ENCODE results near the gene CPT1C.
"Not testable (repeated sequence)": the region's sequence is repeated elsewhere in the genome, so short reads cannot be mapped to it uniquely, and the experiment has no call there.

The CPT1C gene

DNA sequence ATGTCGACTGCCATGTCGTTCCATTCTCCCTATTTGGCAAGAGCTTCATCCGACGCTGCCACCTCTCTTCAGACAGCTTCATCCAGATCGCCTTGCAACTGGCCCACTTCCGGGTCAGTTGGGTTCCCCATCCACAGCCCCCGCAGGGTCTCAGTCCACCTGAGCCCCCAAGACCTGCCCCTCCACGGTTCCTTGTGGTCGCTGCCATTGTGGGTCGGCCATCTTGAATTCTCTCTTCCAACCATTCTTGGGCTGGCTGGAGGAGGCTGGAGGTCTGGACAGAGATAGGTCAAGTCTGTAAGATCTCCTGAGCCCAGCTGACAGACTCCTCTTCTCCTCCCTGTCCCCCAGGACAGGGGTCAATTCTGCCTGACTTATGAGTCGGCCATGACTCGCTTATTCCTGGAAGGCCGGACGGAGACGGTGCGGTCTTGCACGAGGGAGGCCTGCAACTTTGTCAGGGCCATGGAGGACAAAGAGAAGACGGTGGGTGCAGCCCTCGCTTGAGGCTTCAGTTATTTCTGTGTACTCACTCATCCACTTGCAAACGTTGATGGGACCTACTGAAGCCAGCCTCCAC is 19.5 kb downstream of the CPT1C start:
- no peak for DNase-seq

DNA sequence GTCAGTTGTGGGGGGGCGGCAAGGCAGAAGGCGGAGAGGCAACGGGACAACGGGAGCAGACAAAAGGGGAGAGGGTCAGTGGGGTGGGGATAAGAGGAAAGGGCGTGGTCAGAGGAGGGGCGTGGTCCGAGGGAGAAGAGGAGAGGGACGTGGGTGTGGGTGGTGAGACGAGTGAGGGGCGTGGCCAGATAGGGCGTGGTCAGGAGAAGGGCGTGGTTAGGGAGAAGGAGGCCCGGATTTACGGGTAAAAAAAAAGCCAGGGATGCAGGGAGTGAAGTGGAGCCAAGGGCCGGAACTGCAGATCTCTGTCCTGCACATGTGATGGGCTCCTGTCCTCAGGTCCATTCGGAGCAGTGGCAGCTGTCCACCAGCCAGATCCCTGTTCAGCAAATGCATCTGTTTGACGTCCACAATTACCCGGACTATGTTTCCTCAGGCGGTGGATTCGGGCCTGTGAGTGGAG is 21.5 kb downstream of the CPT1C start:
- DNase-seq, result no peak

DNA sequence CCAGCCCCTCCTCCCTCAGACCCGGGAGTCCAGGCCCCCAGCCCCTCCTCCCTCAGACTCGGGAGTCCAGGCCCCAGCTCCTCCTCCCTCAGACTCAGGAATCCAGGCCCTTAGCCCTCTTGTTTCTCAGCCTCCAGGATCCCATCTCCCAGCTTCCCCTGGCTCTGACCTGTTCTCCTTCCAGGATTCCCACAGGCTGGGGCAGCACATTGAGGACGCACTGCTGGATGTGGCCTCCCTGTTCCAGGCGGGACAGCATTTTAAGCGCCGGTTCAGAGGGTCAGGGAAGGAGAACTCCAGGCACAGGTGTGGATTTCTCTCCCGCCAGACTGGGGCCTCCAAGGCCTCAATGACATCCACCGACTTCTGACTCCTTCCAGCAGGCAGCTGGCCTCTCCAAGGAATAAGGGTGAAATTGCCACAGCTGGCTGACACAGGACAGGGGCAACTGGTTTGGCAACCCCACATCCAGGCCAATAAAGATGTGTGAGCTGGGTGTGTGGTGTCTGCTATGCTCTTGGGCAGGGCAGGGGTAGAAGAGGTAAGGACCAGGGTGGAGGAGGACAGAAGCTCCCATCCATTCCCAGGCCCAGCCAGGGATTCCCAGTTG is 22.4 kb downstream of the CPT1C start:
- DNase-seq, result no peak

DNA sequence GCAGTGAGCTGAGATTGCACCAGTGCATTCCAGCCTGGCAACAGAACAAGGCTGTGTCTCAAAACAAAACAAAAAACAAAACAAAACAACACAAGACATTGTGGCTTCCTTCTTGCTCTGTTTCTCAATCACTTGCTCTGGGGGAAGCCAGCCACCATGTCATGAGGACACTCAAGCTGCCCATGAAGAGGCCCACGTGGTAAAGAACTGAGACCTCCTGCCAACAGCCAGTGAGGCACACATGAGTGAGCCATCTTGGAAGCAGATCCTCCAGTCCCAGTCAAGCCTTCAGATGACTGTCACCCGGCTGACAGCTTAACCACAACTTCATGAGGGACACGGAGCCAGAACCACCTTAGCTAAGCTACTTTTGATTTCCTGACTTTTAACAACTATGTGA is 25.2 kb downstream of the CPT1C start:
- DNase-seq, result peak; percentile 15

DNA sequence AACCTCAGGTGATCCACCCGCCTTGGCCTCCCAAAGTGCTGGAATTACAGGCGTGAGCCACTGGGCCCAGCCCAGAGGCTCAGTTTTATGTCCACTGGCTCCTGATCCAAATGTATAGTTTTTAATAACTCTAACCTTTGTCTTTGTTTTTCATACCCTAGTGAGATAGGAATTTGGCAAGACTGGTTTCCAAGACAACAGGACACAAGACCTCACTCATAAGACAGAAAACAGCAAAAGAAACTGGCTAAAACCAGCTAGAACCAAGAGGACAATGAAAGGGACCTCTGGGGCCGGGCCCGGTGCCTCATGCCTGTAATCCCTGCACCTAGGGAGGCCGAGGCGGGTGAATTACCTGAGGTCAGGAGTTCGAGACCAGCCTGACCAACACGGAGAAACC is 27.6 kb downstream of the CPT1C start:
- no peak for DNase-seq

DNA sequence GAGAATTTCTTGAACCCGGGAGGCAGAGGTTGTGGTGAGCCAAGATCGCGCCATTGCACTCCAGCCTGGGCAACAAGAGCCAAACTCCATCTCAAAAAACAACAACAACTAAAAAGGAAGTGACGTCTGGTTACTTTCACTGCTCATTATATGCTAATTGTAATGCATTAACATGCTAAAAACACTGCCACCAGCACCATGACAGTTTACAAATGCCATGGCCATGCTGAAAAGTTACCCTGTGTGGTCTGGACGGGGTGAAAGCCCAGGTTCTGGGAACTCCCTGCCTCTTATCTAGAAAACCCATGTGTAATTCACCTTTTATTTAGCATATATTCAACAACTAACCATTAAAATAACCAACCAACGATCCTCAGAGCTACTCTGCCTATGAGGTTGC is 28.1 kb downstream of the CPT1C start:
- DNase-seq, result no peak

DNA sequence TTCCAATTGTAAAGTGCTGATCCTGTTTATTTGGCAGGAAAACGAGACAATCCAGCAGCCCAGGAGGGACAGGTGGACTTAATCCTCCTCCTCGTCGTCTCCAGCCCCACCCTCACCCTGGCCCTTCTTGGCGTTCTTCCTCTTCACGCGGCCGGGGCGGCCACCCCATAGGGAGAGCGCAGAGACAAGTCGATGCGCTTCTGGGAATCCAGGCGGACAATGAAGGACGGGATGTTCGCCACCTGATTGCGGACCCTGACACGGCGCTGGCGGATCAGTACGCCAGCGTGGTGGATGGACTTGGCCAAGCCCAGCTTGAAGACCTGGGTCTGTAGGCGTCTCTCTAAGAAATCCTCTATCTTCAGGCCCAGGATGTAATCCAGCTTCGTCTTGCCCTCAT is 28.5 kb downstream of the CPT1C start:
- not testable (repeated sequence) for DNase-seq

DNA sequence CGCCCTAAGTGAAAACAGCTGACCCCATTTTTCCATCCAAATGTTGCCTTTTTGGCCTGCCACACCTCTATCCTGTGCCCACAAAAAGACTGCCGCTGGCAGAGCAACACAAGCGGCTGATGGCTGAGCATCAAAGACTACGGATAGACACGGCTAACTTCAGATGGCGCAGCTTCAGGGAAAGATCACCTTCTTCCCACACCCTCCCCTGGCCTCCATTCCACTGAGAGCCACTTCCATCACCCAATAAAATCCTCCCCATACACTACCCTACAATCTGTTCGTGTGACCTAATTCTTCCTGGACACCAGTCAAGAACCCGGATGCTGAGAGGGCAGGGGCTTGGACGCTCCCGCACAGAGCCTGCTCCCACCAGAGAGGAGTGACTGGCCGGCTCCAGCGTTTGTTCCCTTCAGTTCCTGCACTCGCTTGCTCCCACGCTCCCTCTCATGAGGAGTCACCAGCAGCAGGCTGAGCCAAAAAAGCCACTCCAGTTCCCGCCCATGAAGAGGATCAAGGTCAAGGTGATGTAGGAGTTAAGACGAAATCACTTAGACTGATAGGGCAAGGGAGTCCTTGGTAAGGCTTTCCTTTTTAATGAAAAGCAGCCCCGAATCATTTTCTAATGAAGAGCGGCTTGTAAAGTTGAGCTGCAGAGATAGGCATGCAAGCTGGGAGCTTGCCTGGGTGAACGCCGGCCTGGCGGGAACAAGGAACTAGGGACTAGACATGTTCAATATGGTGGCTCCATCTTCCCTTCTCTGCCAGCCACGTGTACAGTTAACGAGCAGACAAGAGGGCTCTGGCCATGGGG is 36.5 kb downstream of the CPT1C start:
- DNase-seq, result no peak

DNA sequence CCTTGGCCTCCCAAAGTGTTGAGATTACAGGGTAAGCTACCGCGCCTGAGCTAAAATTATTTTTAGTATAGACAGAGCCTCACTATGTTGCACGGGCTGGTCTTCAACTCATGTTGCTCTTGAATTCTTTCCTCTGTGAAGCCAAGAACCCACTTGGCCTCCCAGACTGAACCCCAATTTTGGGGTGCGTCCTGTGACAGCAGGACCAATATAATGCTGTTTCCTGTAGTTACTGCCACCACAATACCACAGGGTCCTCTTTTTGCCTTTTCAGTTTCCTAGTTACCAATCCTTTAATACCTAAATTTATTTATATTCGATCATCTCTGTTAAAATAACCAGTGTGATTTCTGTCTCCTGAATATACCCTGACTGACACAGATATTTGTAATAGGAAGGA is 39.2 kb downstream of the CPT1C start:
- no peak for DNase-seq

DNA sequence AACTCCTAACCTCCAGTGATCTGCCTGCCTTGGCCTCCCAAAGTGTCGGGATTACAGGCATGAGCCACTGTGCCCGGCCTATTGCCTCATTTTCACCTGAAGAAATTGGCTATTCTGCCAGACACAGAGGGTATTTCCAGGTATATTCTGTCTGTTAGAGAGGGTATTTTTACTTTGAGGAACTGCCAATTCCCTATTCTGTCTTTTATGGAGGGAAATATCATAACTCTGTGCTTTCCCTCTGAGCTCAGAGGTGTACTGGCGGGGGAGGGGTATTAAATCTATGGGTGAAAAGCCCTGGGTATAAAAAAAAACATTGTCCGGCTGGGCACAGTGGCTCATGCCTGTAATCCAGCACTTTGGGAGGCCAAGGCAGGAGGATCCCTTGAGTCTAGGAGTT is 47.4 kb downstream of the CPT1C start:
- DNase-seq, result no peak

DNA sequence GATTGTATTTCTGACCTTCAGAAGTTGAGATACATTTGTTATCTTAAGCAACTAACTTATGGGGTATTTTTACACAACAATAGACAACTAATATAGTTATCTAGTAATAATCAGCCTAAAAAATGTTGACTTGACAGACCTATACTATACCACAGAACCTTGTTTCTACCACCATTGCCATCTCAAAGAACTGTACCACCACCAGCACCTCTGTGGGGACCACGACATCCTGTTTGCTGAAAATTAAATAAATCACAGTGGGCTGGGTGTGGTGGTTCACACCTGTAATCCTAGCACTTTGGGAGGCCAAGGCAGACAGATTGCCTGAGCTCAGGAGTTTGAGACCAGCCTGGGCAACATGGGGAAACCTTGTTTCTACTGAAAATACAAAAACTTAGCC is 48.2 kb downstream of the CPT1C start:
- DNase-seq, result no peak

DNA sequence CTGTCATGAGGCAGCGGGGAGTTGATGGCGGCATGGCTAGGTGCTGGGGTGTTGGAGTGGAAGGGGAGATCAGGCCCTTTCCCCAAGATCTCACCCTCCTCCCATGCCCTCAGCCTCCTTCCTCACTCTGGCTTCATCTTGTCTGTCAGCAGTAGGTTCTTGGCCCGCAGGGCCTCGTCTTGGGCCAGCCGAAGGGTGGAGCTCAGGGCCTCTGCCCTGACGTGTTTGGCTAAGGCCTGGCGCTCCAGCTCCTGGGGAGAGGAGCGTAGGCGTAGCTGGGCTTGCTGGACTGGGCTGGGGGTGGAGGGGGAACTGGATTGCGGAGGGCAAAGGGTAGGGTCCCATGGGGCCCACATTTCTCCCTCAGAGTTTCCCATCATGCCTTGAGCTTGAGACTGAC is 49.0 kb downstream of the CPT1C start:
- no peak for DNase-seq

DNA sequence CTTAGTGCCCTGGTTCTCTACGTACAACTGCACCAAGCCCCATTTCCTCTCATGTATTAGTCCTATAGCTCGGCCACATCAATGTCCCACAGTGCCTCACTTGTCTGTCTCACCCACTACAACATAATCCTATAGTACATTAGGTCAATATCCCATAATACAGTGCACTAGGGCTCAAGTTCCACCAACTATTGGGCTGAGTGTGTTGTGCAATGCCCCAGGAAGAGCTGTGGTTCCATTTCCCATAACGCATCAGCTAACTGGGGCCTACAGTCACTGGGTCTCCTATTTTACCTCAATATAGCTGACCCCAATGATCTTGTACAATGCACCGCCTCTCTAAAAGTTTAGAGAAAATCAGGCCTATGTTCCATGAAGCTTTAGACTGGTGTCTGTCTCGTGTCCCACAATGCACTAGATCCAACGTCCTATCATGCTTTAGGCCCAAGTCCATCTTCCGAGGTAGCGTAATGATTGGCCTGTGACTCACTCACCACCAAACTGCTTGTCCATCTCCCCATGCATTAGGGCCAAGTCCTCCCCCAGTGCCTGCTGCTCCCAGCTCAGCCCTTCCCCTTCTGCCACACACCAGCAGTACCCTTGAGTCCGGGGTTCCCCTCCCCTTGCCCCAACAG is 50.4 kb downstream of the CPT1C start:
- no peak for DNase-seq

DNA sequence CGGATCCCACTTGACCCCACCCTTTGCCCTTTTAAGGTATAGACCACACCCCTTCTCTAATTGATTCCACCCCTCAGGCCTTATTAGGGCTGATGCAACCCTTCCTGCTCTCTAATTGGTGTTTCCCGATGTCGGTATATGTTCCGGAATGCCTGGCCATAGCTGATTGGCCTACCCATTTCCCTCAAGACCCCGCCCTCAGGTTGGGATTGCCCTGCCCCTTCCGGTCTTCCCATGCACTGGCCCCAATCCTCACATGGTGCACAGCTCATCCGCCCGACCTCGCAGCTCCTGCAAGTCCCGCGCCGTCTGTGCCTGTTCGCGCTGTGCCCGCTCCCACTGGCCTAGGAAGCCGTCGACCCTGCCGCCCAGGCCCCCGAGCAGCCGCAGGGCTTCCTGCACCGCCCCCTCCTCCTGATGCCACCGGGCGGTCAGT is 54.0 kb downstream of the CPT1C start:
- DNase-seq, result no peak

DNA sequence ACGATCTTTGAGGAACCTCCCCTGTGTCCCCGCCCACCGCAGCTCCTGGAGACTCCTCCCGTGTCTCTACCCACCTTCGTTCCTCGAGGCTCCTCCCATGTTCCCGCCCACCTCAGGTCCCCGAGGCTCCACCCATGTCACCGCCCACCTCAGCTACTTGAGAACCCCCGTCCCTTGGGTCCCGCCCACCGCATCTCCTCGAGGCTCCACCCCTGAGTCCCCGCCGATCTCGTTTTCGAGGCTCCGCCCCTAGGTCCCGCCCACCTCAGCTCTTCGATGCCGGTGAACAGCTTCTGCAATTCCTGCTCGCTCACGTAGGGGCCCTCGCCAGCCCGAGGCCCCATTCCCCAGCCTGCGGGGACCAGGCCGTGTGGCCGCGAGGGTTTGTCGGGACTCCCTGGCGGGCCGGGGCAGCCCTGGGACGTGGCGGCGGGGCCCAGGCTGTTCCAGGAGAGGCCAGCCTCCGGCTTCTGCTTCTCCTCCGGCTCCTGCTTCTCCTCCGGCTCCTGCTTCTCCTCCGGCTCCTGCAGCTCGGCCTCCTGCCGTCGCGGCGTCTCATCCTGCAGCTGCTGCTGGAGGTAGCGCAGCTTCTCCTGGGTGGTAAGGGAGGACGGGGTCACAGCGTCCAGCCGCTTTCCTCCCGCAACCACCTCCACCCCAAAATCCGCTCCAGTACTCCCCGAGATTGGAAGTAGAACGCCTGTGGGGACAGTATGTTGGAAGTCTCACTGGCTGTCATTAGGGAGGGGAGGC is 55.5 kb downstream of the CPT1C start:
- DNase-seq, result peak; percentile 36

DNA sequence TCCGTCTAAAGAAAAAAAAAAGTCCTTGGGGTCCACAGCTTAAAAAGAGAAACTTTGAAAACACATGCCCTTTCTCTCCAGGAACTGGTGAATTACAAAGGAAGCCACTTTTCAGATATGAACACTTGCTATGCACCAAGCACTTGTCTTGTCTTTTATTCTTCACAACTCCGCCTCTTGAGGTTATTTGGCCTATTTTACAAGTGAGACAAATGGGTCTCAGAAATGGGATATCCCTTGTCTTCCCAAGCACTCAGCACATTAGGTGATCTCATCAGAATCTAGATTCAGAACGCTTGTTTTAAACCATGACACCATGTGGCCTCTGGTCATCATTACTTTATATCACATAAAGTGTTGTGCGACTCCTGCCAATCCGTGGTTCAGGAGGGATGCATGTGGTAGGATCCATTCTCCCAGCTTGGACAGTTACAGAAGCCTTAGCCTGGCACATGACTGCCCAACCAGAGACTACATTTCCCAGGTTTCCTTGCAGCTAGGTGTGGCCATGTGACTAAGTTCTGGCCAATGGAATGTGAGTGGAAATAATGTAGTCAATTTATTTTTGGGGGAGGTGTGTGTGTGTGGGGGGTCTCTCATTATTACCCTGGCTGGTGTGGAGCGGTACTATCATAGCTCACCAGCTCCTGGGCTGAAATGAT is 58.3 kb downstream of the CPT1C start:
- no peak for DNase-seq

DNA sequence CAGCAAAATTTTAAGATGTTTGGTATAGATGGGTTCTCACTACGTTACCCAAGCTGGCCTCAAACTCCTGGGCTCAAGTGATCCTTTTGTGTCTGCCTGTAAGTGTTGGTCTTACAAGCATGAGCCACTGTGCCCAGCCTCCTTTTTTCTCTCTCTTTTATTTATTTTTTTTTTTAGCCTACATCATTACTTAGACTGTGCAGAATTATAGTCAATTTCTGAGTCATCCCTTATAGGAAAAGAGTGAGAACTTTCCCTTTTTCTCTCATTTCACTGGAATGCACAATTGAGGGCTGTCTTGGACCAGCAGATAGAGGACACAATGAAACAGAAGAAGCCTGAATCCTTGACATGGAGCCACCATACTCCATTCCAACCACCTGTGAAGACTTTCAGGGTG is 58.9 kb downstream of the CPT1C start:
- DNase-seq, result no peak

DNA sequence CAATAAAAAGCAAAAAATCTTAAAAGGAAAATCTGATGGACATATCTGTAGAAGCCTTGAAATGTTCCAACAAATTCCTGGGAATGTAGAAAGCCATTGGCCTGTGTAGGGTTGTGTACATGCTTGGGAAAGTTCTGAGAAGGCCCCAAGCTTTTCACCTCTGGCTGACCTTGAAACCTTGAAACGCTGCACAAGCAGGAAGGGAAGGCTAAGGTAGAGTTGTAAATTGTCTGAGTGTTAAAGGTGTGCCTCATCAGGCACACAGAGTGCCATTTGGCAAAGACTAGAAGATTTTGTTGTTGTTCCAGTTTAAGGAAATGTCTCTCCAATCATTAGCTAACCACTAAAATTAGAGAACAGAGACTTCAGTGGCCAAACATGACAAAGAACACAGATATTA is 61.8 kb downstream of the CPT1C start:
- DNase-seq, result no peak

DNA sequence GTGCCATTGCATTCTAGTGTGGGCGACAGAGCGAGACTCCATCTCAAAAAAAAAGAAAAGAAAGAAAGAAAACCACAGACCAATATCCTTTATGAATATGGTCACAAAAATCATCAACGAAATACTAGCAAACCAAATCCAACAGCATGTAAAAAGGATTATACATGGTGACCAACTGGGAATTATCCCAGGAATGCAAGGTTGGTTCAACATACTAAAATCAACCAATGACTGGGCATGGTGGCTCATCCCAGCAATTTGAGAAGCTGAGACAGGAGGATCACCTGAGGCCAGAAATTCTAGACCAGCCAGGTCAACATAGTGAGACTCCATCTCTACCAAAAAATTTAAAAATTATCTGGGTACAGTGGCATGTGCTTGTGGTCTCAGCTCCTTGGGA is 65.0 kb downstream of the CPT1C start:
- no peak for DNase-seq

DNA sequence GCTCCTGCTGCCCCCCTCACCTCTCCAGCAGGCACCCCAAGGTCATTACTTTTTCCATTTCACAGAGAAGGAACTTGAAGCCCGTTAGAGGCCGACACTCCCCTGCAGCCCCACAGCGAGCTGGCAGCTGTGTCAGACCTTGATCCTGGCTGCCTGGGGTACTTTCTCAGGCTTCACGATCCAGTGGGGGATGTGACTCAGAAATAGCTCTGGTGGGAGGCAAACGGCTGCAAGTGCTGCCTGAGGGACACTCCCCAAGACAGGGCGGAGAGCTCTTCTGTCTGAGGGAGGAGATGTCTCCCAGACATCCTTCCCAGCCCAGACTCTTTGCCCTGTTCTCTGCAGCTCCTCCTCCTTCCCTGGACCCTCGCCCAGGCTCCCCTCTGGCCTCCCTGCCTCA is 67.4 kb downstream of the CPT1C start:
- DNase-seq, result no peak

DNA sequence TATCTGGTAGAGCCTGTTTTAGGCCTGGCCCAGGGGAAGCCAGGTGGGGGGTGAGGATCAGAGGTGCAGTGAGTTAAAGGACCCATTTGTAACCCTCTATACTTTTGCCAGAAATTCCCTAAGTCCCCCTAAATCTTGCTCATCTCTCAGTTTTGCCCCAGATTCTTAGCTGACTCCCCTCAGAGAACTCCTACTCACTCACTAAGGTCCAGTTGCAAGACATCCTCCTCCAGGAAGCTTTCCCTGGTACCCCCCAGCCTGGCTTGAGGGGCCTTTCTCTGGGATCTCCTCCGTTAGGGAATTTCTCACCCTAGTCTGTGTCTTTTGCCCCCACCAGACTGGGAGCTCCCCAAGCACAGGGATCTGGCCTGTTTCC is 70.3 kb downstream of the CPT1C start:
- DNase-seq, result no peak

DNA sequence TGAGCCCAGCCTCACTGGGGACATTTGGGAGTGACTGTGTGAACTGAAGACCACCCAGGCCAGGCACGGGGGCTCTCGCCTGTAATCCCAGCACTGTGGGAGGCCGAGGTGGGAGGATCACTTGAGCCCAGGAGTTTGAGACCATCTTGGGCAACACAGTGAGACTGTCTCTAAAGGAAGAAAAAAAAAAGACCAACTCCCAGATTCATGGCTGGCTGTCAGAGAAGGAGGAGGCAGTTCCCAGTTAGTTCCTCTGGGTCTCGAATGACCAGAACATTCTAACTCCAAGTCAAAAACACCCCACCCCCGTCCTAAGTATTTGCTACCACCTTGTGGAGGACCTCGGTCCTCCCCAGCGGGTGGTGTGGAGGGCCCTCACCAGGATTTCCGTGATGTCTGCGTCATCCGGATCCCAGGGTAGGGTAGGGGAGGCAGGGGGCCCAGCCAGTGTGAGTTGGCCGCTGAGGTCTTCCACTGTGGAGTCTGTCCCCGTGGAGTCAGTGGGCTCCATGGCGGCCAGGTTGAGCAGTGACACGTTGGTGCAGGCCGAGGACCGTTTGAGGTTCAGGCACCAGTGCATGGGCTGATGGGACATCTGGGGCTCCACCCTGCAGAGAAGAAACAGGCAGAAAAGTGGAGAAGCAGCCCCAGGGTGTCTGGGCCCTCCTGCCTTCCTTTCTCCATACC is 70.9 kb downstream of the CPT1C start:
- peak; percentile 29 for DNase-seq

Measured in activated CD4-positive, alpha-beta T cell treated with anti-CD3 and anti-CD28 coated beads, Interleukin-10, Interleukin-2, amounts not matched to agents 100 ng/mL and 50 ng/mL, durations not matched to agents 16 hours and 8 hours (primary cell).